HCT116 (cell line): ENCODE data around the gene MAP3K8.

ENCODE experiments used
- EZH2phosphoT487 ChIP-seq: fragments of 200-600 bp; IDR thresholded peaks from 2 replicates; pipeline ENCODE4 v1.6.1; 2018; ENCODE audit warnings: antibody characterized with exemption, borderline replicate concordance
- RAD21 ChIP-seq: IDR thresholded peaks from 2 replicates; pipeline ENCODE4 v1.6.1; 2012; ENCODE audit warnings: low read depth, mild to moderate bottlenecking
- SP1 ChIP-seq: IDR thresholded peaks from 2 replicates; pipeline ENCODE4 v1.6.1; 2012; ENCODE audit warnings: low read depth
- TF ChIP-seq, protein P1 (sequence below), 3 experiments: fragments of 200-600 bp in 1 of 3; sonication (generic) in 1 of 3; IDR thresholded peaks in 2 of 3; conservative IDR thresholded peaks in 1 of 3; 2 replicates each; pipeline ENCODE4 v1.5.1; 2012 to 2017; ENCODE audit warnings: low read depth in 2 of 3, low read length in 2 of 3, antibody characterized with exemption in 1 of 3, borderline replicate concordance in 1 of 3, control low read depth in 1 of 3, mild to moderate bottlenecking in 1 of 3, mixed read lengths in 1 of 3, mixed run types in 1 of 3, moderate library complexity in 1 of 3; ENCODE audit not compliant: insufficient read depth in 1 of 3
- TF ChIP-seq, protein P2 (sequence below): IDR thresholded peaks from 2 replicates; pipeline ENCODE4 v1.6.1; 2012; ENCODE audit warnings: low read depth

DNA sequence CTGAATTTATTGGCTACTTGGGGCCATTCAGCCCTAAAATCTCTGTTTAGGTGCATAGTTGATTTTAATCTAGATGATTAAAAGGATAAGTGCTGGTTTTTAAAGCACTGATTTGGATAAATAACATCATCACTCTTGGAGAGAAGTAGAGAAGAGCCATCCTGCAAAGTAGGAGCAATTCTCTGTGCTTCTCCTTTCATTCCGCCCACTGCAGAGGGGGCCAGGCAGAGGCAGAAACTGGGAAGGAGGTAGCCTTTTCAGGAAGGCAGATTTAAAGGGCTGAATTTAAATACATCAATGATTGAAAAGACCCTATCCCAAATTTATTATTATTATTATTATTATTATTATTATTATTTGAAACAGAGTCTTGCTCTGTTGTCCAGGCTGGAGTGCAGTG lies 14.1 kb downstream of the MAP3K8 start:
- TF ChIP-seq, protein P1, sequence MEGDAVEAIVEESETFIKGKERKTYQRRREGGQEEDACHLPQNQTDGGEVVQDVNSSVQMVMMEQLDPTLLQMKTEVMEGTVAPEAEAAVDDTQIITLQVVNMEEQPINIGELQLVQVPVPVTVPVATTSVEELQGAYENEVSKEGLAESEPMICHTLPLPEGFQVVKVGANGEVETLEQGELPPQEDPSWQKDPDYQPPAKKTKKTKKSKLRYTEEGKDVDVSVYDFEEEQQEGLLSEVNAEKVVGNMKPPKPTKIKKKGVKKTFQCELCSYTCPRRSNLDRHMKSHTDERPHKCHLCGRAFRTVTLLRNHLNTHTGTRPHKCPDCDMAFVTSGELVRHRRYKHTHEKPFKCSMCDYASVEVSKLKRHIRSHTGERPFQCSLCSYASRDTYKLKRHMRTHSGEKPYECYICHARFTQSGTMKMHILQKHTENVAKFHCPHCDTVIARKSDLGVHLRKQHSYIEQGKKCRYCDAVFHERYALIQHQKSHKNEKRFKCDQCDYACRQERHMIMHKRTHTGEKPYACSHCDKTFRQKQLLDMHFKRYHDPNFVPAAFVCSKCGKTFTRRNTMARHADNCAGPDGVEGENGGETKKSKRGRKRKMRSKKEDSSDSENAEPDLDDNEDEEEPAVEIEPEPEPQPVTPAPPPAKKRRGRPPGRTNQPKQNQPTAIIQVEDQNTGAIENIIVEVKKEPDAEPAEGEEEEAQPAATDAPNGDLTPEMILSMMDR (IDR thresholded peaks at IDR 0.05 in 2 of 3, conservative IDR thresholded peaks at IDR 0.05 in 1 of 3; ENCODE audit: borderline replicate concordance in 1 of 3, insufficient read depth in 1 of 3, low read depth in 2 of 3, low read length in 2 of 3): no peak
- TF ChIP-seq, protein P2, sequence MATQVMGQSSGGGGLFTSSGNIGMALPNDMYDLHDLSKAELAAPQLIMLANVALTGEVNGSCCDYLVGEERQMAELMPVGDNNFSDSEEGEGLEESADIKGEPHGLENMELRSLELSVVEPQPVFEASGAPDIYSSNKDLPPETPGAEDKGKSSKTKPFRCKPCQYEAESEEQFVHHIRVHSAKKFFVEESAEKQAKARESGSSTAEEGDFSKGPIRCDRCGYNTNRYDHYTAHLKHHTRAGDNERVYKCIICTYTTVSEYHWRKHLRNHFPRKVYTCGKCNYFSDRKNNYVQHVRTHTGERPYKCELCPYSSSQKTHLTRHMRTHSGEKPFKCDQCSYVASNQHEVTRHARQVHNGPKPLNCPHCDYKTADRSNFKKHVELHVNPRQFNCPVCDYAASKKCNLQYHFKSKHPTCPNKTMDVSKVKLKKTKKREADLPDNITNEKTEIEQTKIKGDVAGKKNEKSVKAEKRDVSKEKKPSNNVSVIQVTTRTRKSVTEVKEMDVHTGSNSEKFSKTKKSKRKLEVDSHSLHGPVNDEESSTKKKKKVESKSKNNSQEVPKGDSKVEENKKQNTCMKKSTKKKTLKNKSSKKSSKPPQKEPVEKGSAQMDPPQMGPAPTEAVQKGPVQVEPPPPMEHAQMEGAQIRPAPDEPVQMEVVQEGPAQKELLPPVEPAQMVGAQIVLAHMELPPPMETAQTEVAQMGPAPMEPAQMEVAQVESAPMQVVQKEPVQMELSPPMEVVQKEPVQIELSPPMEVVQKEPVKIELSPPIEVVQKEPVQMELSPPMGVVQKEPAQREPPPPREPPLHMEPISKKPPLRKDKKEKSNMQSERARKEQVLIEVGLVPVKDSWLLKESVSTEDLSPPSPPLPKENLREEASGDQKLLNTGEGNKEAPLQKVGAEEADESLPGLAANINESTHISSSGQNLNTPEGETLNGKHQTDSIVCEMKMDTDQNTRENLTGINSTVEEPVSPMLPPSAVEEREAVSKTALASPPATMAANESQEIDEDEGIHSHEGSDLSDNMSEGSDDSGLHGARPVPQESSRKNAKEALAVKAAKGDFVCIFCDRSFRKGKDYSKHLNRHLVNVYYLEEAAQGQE: no peak
- no peak for TF ChIP-seq RAD21
- no peak for TF ChIP-seq EZH2phosphoT487
- no peak for TF ChIP-seq SP1
